ENCODE results near the gene RASA3. TPM values are rescaled to one million over a fixed set of nuclear protein-coding genes. Genes with fewer than 3 reads are reported as not detected.

Gene RASA3, protein sequence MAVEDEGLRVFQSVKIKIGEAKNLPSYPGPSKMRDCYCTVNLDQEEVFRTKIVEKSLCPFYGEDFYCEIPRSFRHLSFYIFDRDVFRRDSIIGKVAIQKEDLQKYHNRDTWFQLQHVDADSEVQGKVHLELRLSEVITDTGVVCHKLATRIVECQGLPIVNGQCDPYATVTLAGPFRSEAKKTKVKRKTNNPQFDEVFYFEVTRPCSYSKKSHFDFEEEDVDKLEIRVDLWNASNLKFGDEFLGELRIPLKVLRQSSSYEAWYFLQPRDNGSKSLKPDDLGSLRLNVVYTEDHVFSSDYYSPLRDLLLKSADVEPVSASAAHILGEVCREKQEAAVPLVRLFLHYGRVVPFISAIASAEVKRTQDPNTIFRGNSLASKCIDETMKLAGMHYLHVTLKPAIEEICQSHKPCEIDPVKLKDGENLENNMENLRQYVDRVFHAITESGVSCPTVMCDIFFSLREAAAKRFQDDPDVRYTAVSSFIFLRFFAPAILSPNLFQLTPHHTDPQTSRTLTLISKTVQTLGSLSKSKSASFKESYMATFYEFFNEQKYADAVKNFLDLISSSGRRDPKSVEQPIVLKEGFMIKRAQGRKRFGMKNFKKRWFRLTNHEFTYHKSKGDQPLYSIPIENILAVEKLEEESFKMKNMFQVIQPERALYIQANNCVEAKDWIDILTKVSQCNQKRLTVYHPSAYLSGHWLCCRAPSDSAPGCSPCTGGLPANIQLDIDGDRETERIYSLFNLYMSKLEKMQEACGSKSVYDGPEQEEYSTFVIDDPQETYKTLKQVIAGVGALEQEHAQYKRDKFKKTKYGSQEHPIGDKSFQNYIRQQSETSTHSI
- total RNA-seq (2014; rRNA removed; shearing (Covaris generic)) (3.6 and 4.4 TPM in 2 replicates), total RNA-seq (2022) (15.0 and 17.9 TPM in 2 replicates), Bru-seq, nascent RNA (percentile 38 among the genes with signal in this experiment), BruChase-seq, experiment 1, labeled RNA remaining after a 6-hour chase (percentile 42 among the genes with signal in this experiment), BruChase-seq, experiment 2, labeled RNA remaining after a 2-hour chase (percentile 42 among the genes with signal in this experiment)
- long read RNA-seq, full-length matches to known transcripts, result 6 of 32 reads
- long read RNA-seq, partial matches to known transcripts, result 7 of 32 reads
- long read RNA-seq, other reads (novel, unspliced or antisense), result 19 of 32 reads

DNA sequence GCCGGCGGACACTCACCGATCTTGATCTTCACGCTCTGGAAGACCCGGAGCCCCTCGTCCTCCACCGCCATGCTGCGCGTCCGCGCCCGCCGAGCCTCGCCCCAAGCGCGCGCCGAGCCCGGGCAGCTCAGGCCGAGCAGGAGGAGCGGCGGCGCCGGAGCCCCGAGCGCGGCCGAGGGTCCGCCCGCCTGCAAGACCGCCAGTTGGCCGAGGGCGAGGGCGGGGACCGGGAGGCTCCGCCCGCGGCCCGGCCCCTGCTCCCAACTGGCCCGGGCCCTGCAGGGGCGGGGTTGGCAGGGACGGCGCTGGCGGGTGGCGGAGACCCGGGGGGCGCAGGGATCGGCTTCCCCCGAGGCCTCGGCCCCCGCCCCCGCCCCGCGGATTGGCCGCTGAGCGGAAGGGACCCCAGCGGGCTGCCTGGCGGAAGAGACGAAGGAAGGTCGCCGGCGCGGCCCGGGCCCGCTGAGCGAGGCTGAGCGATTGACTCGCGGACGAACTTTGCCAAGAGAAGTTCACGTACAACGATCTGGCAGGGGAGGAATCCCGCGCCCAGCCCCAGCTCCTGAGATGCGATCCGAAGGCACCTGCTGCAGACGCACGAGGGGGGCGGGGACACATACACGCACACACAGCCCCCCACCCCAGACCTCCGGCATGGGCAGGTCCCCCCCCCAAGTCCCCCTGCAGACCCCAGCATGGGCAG lies at the start of gene RASA3:
Gene RASA3 (minus strand): TSS at position 205 of the 703 bp plus-strand sequence. CDS start 134 bp downstream, at position 71.
- intact Hi-C loops (cut with micrococcal nuclease; ENCODE audit: unreplicated experiment), result no loop called here
- Histone ChIP-seq H4K20me1 (ENCODE audit: insufficient read depth, low read length) (peaks cover 8% of the 10 kb centered on the region; the same call in 1 of the 2 replicates), H3K9me2 (ENCODE audit: insufficient read depth, low read length) (no peaks in the 10 kb centered on the region), H2AFZ (ENCODE audit: low read length) (no peak within 1 kb of the TSS), H3K4me1 (ENCODE audit: insufficient read depth, low read length, poor library complexity, severe bottlenecking) (peaks cover 40% of the 10 kb centered on the region), H3K27ac (ENCODE audit: low read depth, low read length, poor library complexity, severe bottlenecking) (no peak within 1 kb of the TSS), H3K9me3 (ENCODE audit: low read length) (no peaks in the 10 kb centered on the region), H3K79me2 (ENCODE audit: insufficient read depth, low read depth, low read length) (no peaks in the 10 kb centered on the region), H3K4me2 (ENCODE audit: low read length) (peak within 1 kb of the TSS; percentile 73), H3K36me3 (ENCODE audit: insufficient read depth, low read length) (no peaks in the 10 kb centered on the region), H3K4me3 (ENCODE audit: low read depth, low read length, poor library complexity, severe bottlenecking) (peak within 1 kb of the TSS; percentile 63)
- ChIA-PET POLR2A (no interaction called here), CTCF (ENCODE audit: unreplicated experiment) (no interaction called here)
- peak; percentile 60 for DNase-seq (ENCODE audit: low spot score)
- TF ChIP-seq, protein P1, sequence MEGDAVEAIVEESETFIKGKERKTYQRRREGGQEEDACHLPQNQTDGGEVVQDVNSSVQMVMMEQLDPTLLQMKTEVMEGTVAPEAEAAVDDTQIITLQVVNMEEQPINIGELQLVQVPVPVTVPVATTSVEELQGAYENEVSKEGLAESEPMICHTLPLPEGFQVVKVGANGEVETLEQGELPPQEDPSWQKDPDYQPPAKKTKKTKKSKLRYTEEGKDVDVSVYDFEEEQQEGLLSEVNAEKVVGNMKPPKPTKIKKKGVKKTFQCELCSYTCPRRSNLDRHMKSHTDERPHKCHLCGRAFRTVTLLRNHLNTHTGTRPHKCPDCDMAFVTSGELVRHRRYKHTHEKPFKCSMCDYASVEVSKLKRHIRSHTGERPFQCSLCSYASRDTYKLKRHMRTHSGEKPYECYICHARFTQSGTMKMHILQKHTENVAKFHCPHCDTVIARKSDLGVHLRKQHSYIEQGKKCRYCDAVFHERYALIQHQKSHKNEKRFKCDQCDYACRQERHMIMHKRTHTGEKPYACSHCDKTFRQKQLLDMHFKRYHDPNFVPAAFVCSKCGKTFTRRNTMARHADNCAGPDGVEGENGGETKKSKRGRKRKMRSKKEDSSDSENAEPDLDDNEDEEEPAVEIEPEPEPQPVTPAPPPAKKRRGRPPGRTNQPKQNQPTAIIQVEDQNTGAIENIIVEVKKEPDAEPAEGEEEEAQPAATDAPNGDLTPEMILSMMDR (conservative IDR thresholded peaks at IDR 0.05; ENCODE audit: low read length), result no peak
- TF ChIP-seq EZH2phosphoT487 (IDR thresholded peaks at IDR 0.05; ENCODE audit: borderline replicate concordance, low read depth, low read length), result no peak
- BruUV-seq (replicated peaks), result no TSS peak

DNA sequence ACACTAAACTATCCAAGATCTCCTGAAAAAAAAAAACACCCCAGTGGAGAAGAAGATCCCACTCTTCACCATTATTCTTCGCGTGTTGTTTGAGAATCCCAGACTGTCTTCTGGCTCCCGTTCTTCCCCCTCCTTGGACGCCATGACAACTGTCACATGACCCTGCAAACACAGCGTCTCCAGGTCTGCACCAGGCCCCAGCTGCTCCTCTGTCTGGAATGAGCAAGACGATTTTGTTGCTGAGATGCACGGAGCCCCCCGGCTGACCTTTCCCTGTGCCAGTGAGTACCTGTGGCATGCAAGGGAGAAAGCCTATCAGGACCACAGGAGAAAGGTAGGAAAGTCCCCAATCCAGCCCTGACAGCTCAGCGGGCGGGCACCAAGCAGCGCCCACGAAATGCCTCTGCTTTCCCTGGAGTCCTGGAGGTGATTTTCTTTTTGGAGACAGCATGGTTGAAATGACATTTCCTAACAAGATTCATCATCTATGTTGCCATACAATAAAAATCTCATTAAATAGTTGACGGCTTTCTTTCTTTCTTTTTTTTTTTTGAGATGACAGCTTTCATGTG lies 46.8 kb upstream of the RASA3 start, which contains the start of gene CFAP97D2:
Gene CFAP97D2 (plus strand): TSS at position 171 of the 572 bp plus-strand sequence. CDS start 74 bp downstream, at position 245.
- Histone ChIP-seq H3K4me2 (ENCODE audit: low read length) (no peak within 1 kb of the TSS), H3K27ac (ENCODE audit: low read depth, low read length, poor library complexity, severe bottlenecking) (no peak within 1 kb of the TSS), H3K9me3 (ENCODE audit: low read length) (no peaks in the 10 kb centered on the region), H4K20me1 (ENCODE audit: insufficient read depth, low read length) (no peaks in the 10 kb centered on the region), H3K4me1 (ENCODE audit: insufficient read depth, low read length, poor library complexity, severe bottlenecking) (no peaks in the 10 kb centered on the region), H3K79me2 (ENCODE audit: insufficient read depth, low read depth, low read length) (no peaks in the 10 kb centered on the region), H3K4me3 (ENCODE audit: low read depth, low read length, poor library complexity, severe bottlenecking) (no peak within 1 kb of the TSS), H3K9me2 (ENCODE audit: insufficient read depth, low read length) (no peaks in the 10 kb centered on the region), H3K36me3 (ENCODE audit: insufficient read depth, low read length) (no peaks in the 10 kb centered on the region), H2AFZ (ENCODE audit: low read length) (no peak within 1 kb of the TSS)
- intact Hi-C loops (cut with micrococcal nuclease; ENCODE audit: unreplicated experiment), result no loop called here
- ChIA-PET CTCF (ENCODE audit: unreplicated experiment) (no interaction called here), POLR2A (no interaction called here)
- TF ChIP-seq EZH2phosphoT487 (IDR thresholded peaks at IDR 0.05; ENCODE audit: borderline replicate concordance, low read depth, low read length), result no peak
- TF ChIP-seq, protein P1 (conservative IDR thresholded peaks at IDR 0.05; ENCODE audit: low read length), result no peak
- DNase-seq (ENCODE audit: low spot score), result no peak
- no TSS peak for BruUV-seq (replicated peaks)
